HT-29 (cell line): ENCODE results near the gene TINCR. TPM values are rescaled to one million over a fixed set of nuclear protein-coding genes. Genes with fewer than 3 reads are reported as not detected.

Experiments used
- DNase-seq: peaks from one replicate; pipeline ENCODE4 v3.0.0-alpha.2; 2015; ENCODE audit warnings: low spot score
- small RNA-seq: library from RNA; depleted of rRNA; stranded (forward); fragments of <200 nt; gene quantifications from one replicate; pipeline ENCODE3, GENCODE V24; 2014
- total RNA-seq: library from RNA; depleted of rRNA; stranded (reverse); fragments of >200 nt; shearing (Covaris generic); gene quantifications from 2 replicates; pipeline ENCODE4 v1.2.3, GENCODE V29; 2014; rRNA removed

Gene TINCR
- total RNA-seq, 1 experiment from 2014 or later, result not detected

DNA sequence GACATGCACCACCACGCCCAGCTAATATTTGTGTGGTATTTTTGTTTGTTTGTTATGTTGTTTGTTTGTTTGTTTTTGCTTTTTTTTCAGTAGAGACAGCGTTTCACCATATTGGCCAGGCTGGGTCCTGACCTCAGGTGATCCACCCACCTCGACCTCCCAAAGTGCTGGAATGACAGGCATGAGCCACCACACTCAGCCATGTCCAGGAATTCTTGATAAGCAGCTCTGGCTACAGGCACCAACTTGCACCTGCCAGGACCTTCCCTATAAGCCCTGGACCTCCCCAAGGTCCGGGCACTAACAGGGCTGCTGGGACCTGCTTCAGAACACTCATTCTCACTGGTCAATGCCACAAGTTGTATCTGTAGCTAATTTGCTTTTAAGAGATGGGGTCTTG is 48.7 kb downstream of the TINCR start:
- DNase-seq, result no peak

DNA sequence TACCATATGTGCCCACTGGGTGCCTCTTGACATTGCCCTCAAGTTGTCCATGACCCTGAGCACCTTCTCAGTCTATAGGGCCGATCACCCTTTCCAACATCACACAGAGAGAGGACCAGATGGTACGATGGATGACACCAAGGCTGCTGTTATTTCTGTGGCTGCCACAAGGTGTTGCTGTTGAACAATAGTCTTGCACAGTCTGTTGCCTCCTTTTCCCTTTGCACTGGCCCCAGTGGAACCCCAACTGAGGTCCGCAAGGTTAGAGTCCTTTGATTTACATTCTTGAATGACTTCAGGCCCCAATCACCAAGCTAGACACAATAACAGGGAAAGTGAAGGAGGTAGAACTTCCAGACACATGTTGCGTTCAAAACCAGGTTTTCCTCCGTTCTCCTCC is 52.0 kb downstream of the TINCR start:
- no peak for DNase-seq

DNA sequence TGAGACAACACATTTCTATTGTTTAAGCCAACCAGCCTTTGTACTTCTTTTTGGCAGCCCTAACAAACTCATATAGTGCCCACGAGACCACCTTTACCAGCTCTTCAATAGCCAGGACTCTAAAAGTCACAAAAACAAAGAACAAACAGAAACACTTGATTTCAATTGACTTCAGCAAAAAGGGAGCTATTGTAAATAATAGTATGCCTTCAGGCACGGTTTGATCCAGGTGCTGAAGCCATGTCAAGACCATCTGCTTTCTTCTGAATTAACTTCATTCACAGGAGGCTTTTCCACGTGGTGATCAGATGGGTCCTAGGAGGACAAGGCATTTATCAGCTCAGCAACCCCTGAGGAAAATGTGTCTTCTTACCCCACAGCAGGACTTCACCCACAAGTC is 53.8 kb downstream of the TINCR start:
- DNase-seq, result no peak

DNA sequence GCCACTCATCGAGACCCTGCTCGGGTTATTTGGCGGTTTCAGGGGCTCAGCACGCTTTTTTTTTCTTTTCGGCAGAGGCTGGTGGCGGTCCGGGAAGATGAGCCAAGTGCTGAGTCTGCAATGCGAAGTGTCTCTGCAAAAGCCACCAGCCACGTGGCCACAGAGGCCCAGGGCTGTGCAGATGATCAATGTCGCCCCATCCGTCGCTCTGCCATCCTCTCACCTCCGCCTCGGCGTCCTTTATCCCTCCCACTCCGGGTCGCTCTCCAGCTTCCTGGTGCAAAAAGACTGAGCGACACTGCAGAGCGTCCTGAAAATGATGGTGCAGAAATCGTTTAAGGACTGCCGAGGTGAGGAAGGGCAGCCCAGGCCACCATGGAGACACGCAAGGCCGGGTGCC is 55.0 kb downstream of the TINCR start:
- DNase-seq, result no peak

Small RNA genes lying within 50 kb of the gene (small RNA-seq; reads per million reads assigned to genes)
- 0.22 reads per million for gene SNRPEP4

Other genes starting within 250 kb of the TINCR start
- 0.03 and 0.08 TPM in 2 replicates for gene PTPRS, start 227.1 kb downstream of the TINCR start, total RNA-seq
- not detected in 2 replicates for gene ZNRF4, start 112.5 kb downstream of the TINCR start, total RNA-seq
- gene SAFB2, start 54.8 kb upstream of the TINCR start, total RNA-seq, result 37.8 and 38.1 TPM in 2 replicates
- gene SAFB, start 55.1 kb upstream of the TINCR start, total RNA-seq, result 59.2 and 84.1 TPM in 2 replicates
- 222 and 223 TPM in 2 replicates for gene MICOS13, start 112.6 kb upstream of the TINCR start, total RNA-seq
- 2.1 and 4.1 TPM in 2 replicates for gene HSD11B1L, start 113.1 kb upstream of the TINCR start, total RNA-seq
- gene RPL36, start 122.3 kb upstream of the TINCR start, total RNA-seq, result 1,326 and 1,347 TPM in 2 replicates
- 92.1 and 95.2 TPM in 2 replicates for gene LONP1, start 152.2 kb upstream of the TINCR start, total RNA-seq
- not detected in 2 replicates for gene CATSPERD, start 152.7 kb upstream of the TINCR start, total RNA-seq
- 2.1 and 3.9 TPM in 2 replicates for gene PRR22, start 216.8 kb upstream of the TINCR start, total RNA-seq
- 81.1 and 90.4 TPM in 2 replicates for gene DUS3L, start 223.2 kb upstream of the TINCR start, total RNA-seq
- gene NRTN, start 237.1 kb upstream of the TINCR start, total RNA-seq, result 0.21 TPM in 1 of 2 replicates, not detected in the other